WTC11 (cell line): ENCODE data around the gene RND3. TPM values are rescaled to one million over a fixed set of nuclear protein-coding genes. Genes with fewer than 3 reads are reported as not detected.

Experiments used
- ATAC-seq: fragments of 200-7000 bp; cut with Tn5 transposase; 2 replicates; pipeline ENCODE4 v1.10.0; 2021; ENCODE audit warnings: mild to moderate bottlenecking, moderate library complexity
- CTCF ChIA-PET: fragments of 300-600 bp; sonication (Branson Sonifier 250); formaldehyde crosslinking; loops from one replicate; lab custom pipeline; 2021; ENCODE audit warnings: antibody characterized with exemption; lab: Charles Lee
- POLR2A ChIA-PET: fragments of 350-600 bp; sonication (Branson Sonifier 250); formaldehyde crosslinking; loops from one replicate; lab custom pipeline; 2021; ENCODE audit warnings: antibody characterized with exemption; lab: Charles Lee
- DNase-seq: peaks from one replicate; pipeline ENCODE4 v3.0.0; 2021; ENCODE audit warnings: low spot score
- H3K27ac Mint-ChIP-seq: 2 replicates; pipeline ENCODE4 v1.8.0; 2021; ENCODE audit warnings: mixed read lengths
- H3K27me3 Mint-ChIP-seq: 2 replicates; pipeline ENCODE4 v1.8.0; 2021; ENCODE audit warnings: low read depth, mild to moderate bottlenecking, moderate library complexity, mixed read lengths
- H3K36me3 Mint-ChIP-seq: 2 replicates; pipeline ENCODE4 v1.8.0; 2021; ENCODE audit warnings: mixed read lengths
- H3K4me1 Mint-ChIP-seq: 2 replicates; pipeline ENCODE4 v1.8.0; 2022; ENCODE audit warnings: mixed read lengths
- H3K4me3 Mint-ChIP-seq: 2 replicates; pipeline ENCODE4 v1.8.0; 2021; ENCODE audit warnings: mild to moderate bottlenecking, moderate library complexity, mixed read lengths
- H3K9me3 Mint-ChIP-seq: 2 replicates; pipeline ENCODE4 v1.8.0; 2021; ENCODE audit warnings: mixed read lengths
- ATF2 ChIP-seq: sonication (generic); formaldehyde crosslinking; IDR thresholded peaks from 2 replicates; pipeline ENCODE4 v1.8.1; 2022; ENCODE audit warnings: low read depth, missing genetic modification reagents, borderline replicate concordance
- ATF6 ChIP-seq: sonication (generic); formaldehyde crosslinking; IDR thresholded peaks from 2 replicates; pipeline ENCODE4 v1.8.1; 2023; ENCODE audit warnings: mild to moderate bottlenecking, missing genetic modification reagents
- GRHL2 ChIP-seq: fragments of 250-450 bp; sonication (Bioruptor Pico); IDR thresholded peaks from 2 replicates; pipeline ENCODE4 v1.8.0; 2022; ENCODE audit warnings: mild to moderate bottlenecking, moderate library complexity; ENCODE audit not compliant: insufficient replicate concordance, severe bottlenecking
- HMGA2 ChIP-seq: fragments of 250-450 bp; sonication (Bioruptor Pico); IDR thresholded peaks from 2 replicates; pipeline ENCODE4 v1.4.0; 2021; ENCODE audit warnings: mild to moderate bottlenecking, moderate library complexity
- MYBL2 ChIP-seq: sonication (generic); formaldehyde crosslinking; IDR thresholded peaks from 2 replicates; pipeline ENCODE4 v1.8.1; 2023; ENCODE audit warnings: mild to moderate bottlenecking, moderate library complexity, missing genetic modification reagents
- PRRX2 ChIP-seq: fragments of 250-450 bp; sonication (Bioruptor Pico); IDR thresholded peaks from 2 replicates; pipeline ENCODE4 v1.8.0; 2021; ENCODE audit warnings: mild to moderate bottlenecking
- SMAD3 ChIP-seq: sonication (generic); formaldehyde crosslinking; IDR thresholded peaks from 2 replicates; pipeline ENCODE4 v1.8.0; 2022; ENCODE audit warnings: missing genetic modification reagents, mild to moderate bottlenecking, borderline replicate concordance
- TCF7 ChIP-seq: sonication (generic); formaldehyde crosslinking; IDR thresholded peaks from 2 replicates; pipeline ENCODE4 v1.8.0; 2022; ENCODE audit warnings: mild to moderate bottlenecking, low read depth, missing genetic modification reagents, moderate library complexity
- USF1 ChIP-seq: sonication (generic); formaldehyde crosslinking; IDR thresholded peaks from 2 replicates; pipeline ENCODE4 v1.8.0; 2022; ENCODE audit warnings: mild to moderate bottlenecking, missing genetic modification reagents
- ZNF138 ChIP-seq: sonication (generic); formaldehyde crosslinking; conservative IDR thresholded peaks from 2 replicates; pipeline ENCODE4 v1.8.1; 2022; ENCODE audit warnings: mild to moderate bottlenecking, moderate library complexity, missing genetic modification reagents
- ZNF232 ChIP-seq: sonication (generic); formaldehyde crosslinking; IDR thresholded peaks from 2 replicates; pipeline ENCODE4 v1.8.0; 2022; ENCODE audit warnings: mild to moderate bottlenecking, missing genetic modification reagents
- ZNF317 ChIP-seq: sonication (generic); formaldehyde crosslinking; IDR thresholded peaks from 2 replicates; pipeline ENCODE4 v1.8.1; 2023; ENCODE audit warnings: low read depth, mild to moderate bottlenecking, moderate library complexity, missing genetic modification reagents, borderline replicate concordance
- ZNF423 ChIP-seq: fragments of 250-450 bp; sonication (Bioruptor Pico); IDR thresholded peaks from 2 replicates; pipeline ENCODE4 v2.1.2; 2022; ENCODE audit warnings: mild to moderate bottlenecking, moderate library complexity
- ZNF532 ChIP-seq: fragments of 250-450 bp; sonication (Bioruptor Pico); IDR thresholded peaks from 2 replicates; pipeline ENCODE4 v1.9.0; 2021; ENCODE audit warnings: mild to moderate bottlenecking, borderline replicate concordance
- ZNF671 ChIP-seq: fragments of 250-450 bp; sonication (Bioruptor Pico); IDR thresholded peaks from 2 replicates; pipeline ENCODE4 v1.8.0; 2021; ENCODE audit warnings: mild to moderate bottlenecking
- total RNA-seq: library from RNA; stranded (reverse); gene quantifications from 3 replicates; pipeline ENCODE4 v1.2.3, GENCODE V29; 2021
- TF ChIP-seq, protein P1 (sequence below): sonication (generic); formaldehyde crosslinking; IDR thresholded peaks from 2 replicates; pipeline ENCODE4 v1.8.1; 2022; ENCODE audit warnings: mild to moderate bottlenecking, missing genetic modification reagents, moderate library complexity, borderline replicate concordance
- TF ChIP-seq, protein P2 (sequence below): fragments of 200-600 bp; IDR thresholded peaks from 2 replicates; pipeline ENCODE4 v1.8.0; 2022; ENCODE audit warnings: antibody characterized with exemption
- TF ChIP-seq, protein P3 (sequence below): sonication (generic); formaldehyde crosslinking; IDR thresholded peaks from 2 replicates; pipeline ENCODE4 v1.8.1; 2022; ENCODE audit warnings: mild to moderate bottlenecking, moderate library complexity, missing genetic modification reagents

RND3 gene
- total RNA-seq, 1 experiment from 2014 or later = 64.4 TPM

DNA sequence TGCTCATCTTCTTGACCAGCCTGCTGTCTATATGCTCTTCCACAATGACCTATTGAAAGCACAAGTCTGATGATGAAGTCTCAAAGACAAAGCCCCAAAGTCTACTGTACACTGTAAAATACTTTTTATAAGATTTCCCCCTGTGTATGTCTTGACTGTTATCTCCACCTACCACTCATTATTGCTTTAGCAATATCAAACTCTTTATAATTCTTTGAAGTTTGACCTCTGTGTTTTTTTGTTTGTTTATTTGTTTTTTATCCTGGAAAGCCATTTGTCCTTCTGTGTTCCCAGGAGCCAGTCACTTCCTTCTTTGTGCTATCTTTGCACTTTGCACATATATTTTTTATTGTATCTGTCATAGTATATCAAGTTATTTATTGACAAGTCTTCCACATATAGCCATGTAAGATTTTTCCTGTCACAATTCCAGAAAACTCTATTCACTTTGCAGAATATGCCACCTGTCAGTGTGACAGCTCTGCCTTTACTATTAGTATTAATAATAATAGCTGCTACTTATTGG, 66.3 kb downstream of the RND3 start:
- DNase-seq (no peak), ATAC-seq (no peak)
- H3K9me3 Mint-ChIP-seq = peaks cover 17% of the 10 kb centered on the region
- no peak overlapping the region for H3K27ac Mint-ChIP-seq
- no peak overlapping the region for H3K4me3 Mint-ChIP-seq
- peaks cover 10% of the 10 kb centered on the region for H3K36me3 Mint-ChIP-seq
- CTCF ChIA-PET = no interaction called here
- peaks cover 19% of the 10 kb centered on the region for H3K4me1 Mint-ChIP-seq
- H3K27me3 Mint-ChIP-seq = no peaks in the 10 kb centered on the region
- POLR2A ChIA-PET = no interaction called here
- TF ChIP-seq ATF6 (CRISPR knock-in tag) (no peak), ZNF423 (no peak)

- 0 out of 2 replicates have a peak, but pooled peaks cover 3% of the 10 kb centered on the region for H3K4me1 Mint-ChIP-seq
- ChIA-PET POLR2A (no interaction called here), CTCF (no interaction called here)
- peaks cover 18% of the 10 kb centered on the region for H3K9me3 Mint-ChIP-seq
- no peaks in the 10 kb centered on the region for H3K27me3 Mint-ChIP-seq
- no peak for ATAC-seq
- H3K4me3 Mint-ChIP-seq = no peak overlapping the region
- peaks cover 10% of the 10 kb centered on the region for H3K36me3 Mint-ChIP-seq
- no peak for DNase-seq
- H3K27ac Mint-ChIP-seq = no peak overlapping the region
- TF ChIP-seq GRHL2 (CRISPR knock-in tag) (no peak), SMAD3 (CRISPR knock-in tag) (no peak), USF1 (no peak), ZNF317 (CRISPR knock-in tag) (no peak), ZNF232 (CRISPR knock-in tag) (no peak), PRRX2 (CRISPR knock-in tag) (no peak), TCF7 (CRISPR knock-in tag) (no peak), ATF2 (CRISPR knock-in tag) (no peak), HMGA2 (CRISPR knock-in tag) (no peak), ZNF138 (CRISPR knock-in tag) (no peak), ZNF671 (CRISPR knock-in tag) (no peak), MYBL2 (CRISPR knock-in tag) (no peak), ZNF532 (CRISPR knock-in tag) (no peak)
- TF ChIP-seq, protein P1, sequence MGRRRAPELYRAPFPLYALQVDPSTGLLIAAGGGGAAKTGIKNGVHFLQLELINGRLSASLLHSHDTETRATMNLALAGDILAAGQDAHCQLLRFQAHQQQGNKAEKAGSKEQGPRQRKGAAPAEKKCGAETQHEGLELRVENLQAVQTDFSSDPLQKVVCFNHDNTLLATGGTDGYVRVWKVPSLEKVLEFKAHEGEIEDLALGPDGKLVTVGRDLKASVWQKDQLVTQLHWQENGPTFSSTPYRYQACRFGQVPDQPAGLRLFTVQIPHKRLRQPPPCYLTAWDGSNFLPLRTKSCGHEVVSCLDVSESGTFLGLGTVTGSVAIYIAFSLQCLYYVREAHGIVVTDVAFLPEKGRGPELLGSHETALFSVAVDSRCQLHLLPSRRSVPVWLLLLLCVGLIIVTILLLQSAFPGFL (CRISPR knock-in tag) = no peak
- TF ChIP-seq, protein P2, sequence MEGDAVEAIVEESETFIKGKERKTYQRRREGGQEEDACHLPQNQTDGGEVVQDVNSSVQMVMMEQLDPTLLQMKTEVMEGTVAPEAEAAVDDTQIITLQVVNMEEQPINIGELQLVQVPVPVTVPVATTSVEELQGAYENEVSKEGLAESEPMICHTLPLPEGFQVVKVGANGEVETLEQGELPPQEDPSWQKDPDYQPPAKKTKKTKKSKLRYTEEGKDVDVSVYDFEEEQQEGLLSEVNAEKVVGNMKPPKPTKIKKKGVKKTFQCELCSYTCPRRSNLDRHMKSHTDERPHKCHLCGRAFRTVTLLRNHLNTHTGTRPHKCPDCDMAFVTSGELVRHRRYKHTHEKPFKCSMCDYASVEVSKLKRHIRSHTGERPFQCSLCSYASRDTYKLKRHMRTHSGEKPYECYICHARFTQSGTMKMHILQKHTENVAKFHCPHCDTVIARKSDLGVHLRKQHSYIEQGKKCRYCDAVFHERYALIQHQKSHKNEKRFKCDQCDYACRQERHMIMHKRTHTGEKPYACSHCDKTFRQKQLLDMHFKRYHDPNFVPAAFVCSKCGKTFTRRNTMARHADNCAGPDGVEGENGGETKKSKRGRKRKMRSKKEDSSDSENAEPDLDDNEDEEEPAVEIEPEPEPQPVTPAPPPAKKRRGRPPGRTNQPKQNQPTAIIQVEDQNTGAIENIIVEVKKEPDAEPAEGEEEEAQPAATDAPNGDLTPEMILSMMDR = no peak
- TF ChIP-seq, protein P3, sequence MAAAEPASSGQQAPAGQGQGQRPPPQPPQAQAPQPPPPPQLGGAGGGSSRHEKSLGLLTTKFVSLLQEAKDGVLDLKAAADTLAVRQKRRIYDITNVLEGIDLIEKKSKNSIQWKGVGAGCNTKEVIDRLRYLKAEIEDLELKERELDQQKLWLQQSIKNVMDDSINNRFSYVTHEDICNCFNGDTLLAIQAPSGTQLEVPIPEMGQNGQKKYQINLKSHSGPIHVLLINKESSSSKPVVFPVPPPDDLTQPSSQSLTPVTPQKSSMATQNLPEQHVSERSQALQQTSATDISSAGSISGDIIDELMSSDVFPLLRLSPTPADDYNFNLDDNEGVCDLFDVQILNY (CRISPR knock-in tag) = no peak
Observed at GRCh38 chr2:150418916-150419315, 68.6 kb downstream of the RND3 start.
